ENCODE results near the gene IFNL4.
"Not testable (repeated sequence)": the region's sequence is repeated elsewhere in the genome, so short reads cannot be mapped to it uniquely, and the experiment has no call there.

The IFNL4 gene

GRCh38 chr19:39248806-39249205 lies at the start of gene IFNL4:
Gene IFNL4, minus strand, starts transcription at chr19:39248856.
- DNase-seq = no peak

- DNase-seq = peak; percentile 30
These were observed 49.4 kb upstream of the IFNL4 start for GRCh38 chr19:39297931-39298634.

GRCh38 chr19:39296906-39297305 lies 48.2 kb upstream of the IFNL4 start:
- DNase-seq = no peak

- DNase-seq = no peak
These were observed 47.5 kb upstream of the IFNL4 start, which contains the start of gene IFNL1 for GRCh38 chr19:39296055-39296645. Gene IFNL1, plus strand, starts transcription at chr19:39296407. Its CDS starts 15 bp downstream, at chr19:39296422.

GRCh38 chr19:39293394-39293793 lies 44.7 kb upstream of the IFNL4 start:
- no peak for DNase-seq

GRCh38 chr19:39284032-39284431 lies 35.4 kb upstream of the IFNL4 start:
- no peak for DNase-seq

GRCh38 chr19:39282021-39282420 lies 33.4 kb upstream of the IFNL4 start:
- DNase-seq = no peak

GRCh38 chr19:39277598-39277997 lies 28.9 kb upstream of the IFNL4 start:
- DNase-seq = no peak

- DNase-seq = no peak
These were observed 28.1 kb upstream of the IFNL4 start for GRCh38 chr19:39276740-39277139.

- no peak for DNase-seq
These were observed 26.9 kb upstream of the IFNL4 start for GRCh38 chr19:39275578-39275977.

- not testable (repeated sequence) for DNase-seq
These were observed 25.2 kb upstream of the IFNL4 start for GRCh38 chr19:39273859-39274258.

- DNase-seq = no peak
These were observed 21.6 kb upstream of the IFNL4 start for GRCh38 chr19:39270036-39270871.

- not testable (repeated sequence) for DNase-seq
These were observed 20.7 kb upstream of the IFNL4 start for GRCh38 chr19:39269369-39269768.

- not testable (repeated sequence) for DNase-seq
These were observed 20.0 kb upstream of the IFNL4 start for GRCh38 chr19:39268531-39269223.

GRCh38 chr19:39268085-39268484 lies 19.4 kb upstream of the IFNL4 start, which contains the start of gene IFNL2:
Gene IFNL2, plus strand, starts transcription at chr19:39268396. Its CDS starts 173 bp downstream, at chr19:39268569.
- DNase-seq = not testable (repeated sequence)

GRCh38 chr19:39265321-39265916 lies 16.8 kb upstream of the IFNL4 start:
- no peak for DNase-seq

GRCh38 chr19:39264306-39265290 lies 15.9 kb upstream of the IFNL4 start:
- no peak for DNase-seq

- DNase-seq = no peak
These were observed 15.3 kb upstream of the IFNL4 start for GRCh38 chr19:39263912-39264305.

GRCh38 chr19:39262496-39262895 lies 13.8 kb upstream of the IFNL4 start:
- no peak for DNase-seq

- no peak for DNase-seq
These were observed 13.0 kb upstream of the IFNL4 start for GRCh38 chr19:39261704-39262103.

- no peak for DNase-seq
These were observed 8.6 kb upstream of the IFNL4 start for GRCh38 chr19:39257227-39257626.

All from activated CD4-positive, alpha-beta T cell treated with anti-CD3 and anti-CD28 coated beads, Interleukin-2, amount 50 U/mL, for 1 hour (primary cell).